Epithelial cell of esophagus (primary cell): Measurements from ENCODE around the gene ADO.

ENCODE experiments used
- DNase-seq: peaks from one replicate; pipeline ENCODE4 v3.0.0; 2010; ENCODE audit warnings: low read depth
- H3K4me3 ChIP-seq: 2 replicates; pipeline ENCODE4 v1.5.1; 2011; ENCODE audit warnings: mild to moderate bottlenecking, low read length, control low read depth
- TF ChIP-seq, protein P1 (sequence below): IDR thresholded peaks from 2 replicates; pipeline ENCODE4 v1.5.1; 2011; ENCODE audit warnings: low read depth, mild to moderate bottlenecking, low read length, control low read depth, inconsistent platforms; ENCODE audit not compliant: insufficient read depth; ENCODE audit errors: missing control alignments

Gene ADO

DNA sequence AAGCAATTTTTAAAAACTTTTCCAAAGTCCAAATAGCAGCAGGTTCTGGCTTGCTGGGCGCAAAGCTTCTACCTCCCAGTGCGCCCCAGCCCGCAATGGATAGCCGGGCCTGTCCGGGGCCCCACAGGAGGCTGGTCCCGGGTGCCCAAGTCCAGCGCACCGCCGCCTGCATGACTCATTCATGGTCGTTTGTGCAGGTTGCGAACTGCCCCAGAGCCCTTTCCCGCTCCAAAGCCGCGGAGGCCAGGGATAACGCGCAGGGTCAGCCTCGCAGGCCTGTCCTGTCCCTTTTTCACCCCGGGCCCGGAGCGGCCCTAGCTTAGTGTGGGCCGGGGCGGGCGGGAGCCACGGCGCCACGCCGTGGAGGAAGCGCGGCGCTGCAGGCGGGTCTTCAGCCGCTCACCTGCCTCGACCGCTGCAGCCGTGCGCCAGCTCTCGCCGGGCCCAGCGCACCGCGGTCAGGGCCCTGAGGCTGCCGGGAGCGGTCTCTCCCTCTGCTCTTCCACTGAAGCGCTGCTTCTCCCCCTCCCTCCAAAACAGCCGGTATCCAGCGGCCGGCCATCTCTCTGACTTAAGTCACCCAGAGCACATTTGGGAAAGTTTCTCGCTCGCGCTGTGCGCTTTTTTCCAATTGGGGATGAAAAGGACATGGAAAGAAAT is 13.4 kb downstream of the ADO start:
- H3K4me3 ChIP-seq: peak overlapping the region; percentile 59
- peak; percentile 70 for DNase-seq
- TF ChIP-seq, protein P1, sequence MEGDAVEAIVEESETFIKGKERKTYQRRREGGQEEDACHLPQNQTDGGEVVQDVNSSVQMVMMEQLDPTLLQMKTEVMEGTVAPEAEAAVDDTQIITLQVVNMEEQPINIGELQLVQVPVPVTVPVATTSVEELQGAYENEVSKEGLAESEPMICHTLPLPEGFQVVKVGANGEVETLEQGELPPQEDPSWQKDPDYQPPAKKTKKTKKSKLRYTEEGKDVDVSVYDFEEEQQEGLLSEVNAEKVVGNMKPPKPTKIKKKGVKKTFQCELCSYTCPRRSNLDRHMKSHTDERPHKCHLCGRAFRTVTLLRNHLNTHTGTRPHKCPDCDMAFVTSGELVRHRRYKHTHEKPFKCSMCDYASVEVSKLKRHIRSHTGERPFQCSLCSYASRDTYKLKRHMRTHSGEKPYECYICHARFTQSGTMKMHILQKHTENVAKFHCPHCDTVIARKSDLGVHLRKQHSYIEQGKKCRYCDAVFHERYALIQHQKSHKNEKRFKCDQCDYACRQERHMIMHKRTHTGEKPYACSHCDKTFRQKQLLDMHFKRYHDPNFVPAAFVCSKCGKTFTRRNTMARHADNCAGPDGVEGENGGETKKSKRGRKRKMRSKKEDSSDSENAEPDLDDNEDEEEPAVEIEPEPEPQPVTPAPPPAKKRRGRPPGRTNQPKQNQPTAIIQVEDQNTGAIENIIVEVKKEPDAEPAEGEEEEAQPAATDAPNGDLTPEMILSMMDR: peak; percentile 32

- H3K4me3 ChIP-seq: peak overlapping the region; percentile 28
- DNase-seq: no peak
- TF ChIP-seq, protein P1: no peak
Measured at GRCh38 chr10:62818426-62819011, 14.0 kb downstream of the ADO start.

DNA sequence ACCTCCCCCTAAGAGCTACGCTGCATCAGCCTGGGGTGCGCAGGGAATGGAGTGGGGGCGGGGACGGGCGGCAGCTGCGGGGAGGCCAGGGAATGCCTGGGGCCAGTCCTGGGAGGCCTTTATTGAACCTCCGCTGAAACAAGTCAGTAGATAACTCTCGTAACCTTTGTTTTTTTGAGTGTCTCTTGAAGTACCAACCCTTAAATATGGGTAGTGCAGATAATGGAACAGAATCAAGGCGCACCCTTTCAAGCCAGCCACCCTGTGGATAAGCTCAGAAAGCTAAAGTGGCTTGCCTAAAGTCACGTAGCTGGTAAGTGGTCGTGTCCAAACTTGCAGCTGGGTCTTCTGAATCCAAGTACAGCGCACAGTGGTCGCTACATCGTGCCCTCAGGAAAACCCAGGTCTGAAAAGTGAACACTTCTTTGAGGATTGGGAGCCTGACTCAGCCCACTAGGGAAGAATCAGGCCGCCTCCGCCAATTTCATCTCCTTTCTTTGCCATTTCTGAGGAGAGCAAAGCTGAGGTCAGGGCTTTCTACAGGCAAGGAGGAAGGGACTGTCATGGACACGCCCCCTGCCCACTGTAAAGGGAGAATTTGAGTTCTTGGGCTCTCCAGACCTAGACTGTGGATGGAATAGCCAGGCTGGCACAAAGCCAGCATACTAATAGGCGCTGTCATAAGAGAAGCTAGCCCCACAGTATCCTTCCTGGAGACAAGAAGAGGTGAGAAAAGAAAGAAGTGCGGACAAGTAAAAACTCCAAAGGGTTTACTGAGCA is 14.8 kb downstream of the ADO start:
- DNase-seq: peak; percentile 21
- H3K4me3 ChIP-seq: no peak overlapping the region
- TF ChIP-seq, protein P1: no peak

DNA sequence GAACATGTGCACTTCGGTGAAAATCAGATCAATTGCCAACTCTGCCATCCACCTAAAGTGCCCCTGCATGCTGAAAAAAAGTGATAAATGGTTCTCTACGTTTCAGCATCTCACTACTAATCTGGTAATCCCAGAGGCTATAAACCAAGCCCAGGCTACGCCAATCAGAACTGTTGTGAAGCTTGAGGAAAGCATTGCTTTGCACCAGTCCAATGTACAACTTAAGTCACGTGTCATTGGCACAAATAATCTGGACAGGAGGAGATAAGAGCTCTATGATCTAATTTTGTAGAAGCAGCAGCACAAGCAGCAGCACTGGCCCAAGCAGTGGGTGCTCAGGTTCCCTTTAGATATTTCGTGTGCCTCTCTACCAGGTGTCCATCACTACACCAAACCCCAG is 16.1 kb downstream of the ADO start:
- TF ChIP-seq, protein P1: no peak
- H3K4me3 ChIP-seq: no peak overlapping the region
- no peak for DNase-seq

DNA sequence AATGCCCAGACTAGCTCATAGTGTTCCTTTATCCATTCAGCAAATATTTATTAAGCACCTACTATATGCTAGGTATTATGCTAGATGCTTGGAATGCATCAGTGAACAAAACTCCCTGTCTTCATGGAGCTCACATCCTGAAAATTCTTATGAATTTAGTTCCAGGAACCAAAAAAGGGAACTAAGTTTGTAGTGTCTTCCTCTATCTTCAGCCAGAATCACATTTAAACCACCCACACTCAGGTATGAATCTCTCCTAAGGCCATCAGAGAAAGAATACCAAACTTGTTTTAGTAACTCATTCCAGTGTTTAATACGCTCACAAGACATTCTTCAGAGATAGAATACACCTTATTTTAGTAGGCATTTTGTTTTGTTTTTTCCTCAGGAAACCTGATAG is 21.8 kb downstream of the ADO start:
- TF ChIP-seq, protein P1: no peak
- H3K4me3 ChIP-seq: no peak overlapping the region
- DNase-seq: no peak

GRCh38 chr10:62829622-62830021 is 25.1 kb downstream of the ADO start:
- TF ChIP-seq, protein P1: no peak
- H3K4me3 ChIP-seq: no peak overlapping the region

More at GRCh38 chr10:62829622-62830021, 25.1 kb downstream of the ADO start:
- DNase-seq: no peak
